Suprapubic skin (tissue), 4 donors: ENCODE measurements around the gene PRKAG2. TPM values are rescaled to one million over a fixed set of nuclear protein-coding genes. Genes with fewer than 3 reads are reported as not detected.
"Not testable (repeated sequence)": the region's sequence is repeated elsewhere in the genome, so short reads cannot be mapped to it uniquely, and the experiment has no call there.

Experiments
- DNase-seq, 2 donors: peaks; one replicate each; pipeline ENCODE4 v3.0.0-alpha.2; 2019; ENCODE audit warnings: low spot score in 2 of 2
- H3K27ac ChIP-seq: fragments of 200-600 bp; sonication (generic); one replicate; pipeline ENCODE4 v1.5.1; 2019
- H3K27me3 ChIP-seq: fragments of 200-600 bp; sonication (generic); one replicate; pipeline ENCODE4 v1.5.1; 2019
- H3K36me3 ChIP-seq: fragments of 200-600 bp; sonication (generic); one replicate; pipeline ENCODE4 v1.5.1; 2019
- H3K4me1 ChIP-seq: fragments of 200-600 bp; sonication (generic); one replicate; pipeline ENCODE4 v1.5.1; 2019
- H3K4me3 ChIP-seq: fragments of 200-600 bp; sonication (generic); one replicate; pipeline ENCODE4 v1.5.1; 2019; ENCODE audit warnings: mild to moderate bottlenecking
- H3K9me3 ChIP-seq: fragments of 200-600 bp; sonication (generic); one replicate; pipeline ENCODE4 v1.5.1; 2019
- EP300 ChIP-seq: sonication (generic); formaldehyde crosslinking; IDR thresholded peaks from one replicate; pipeline ENCODE4 v1.6.1; 2017; ENCODE audit warnings: antibody characterized with exemption
- POLR2A ChIP-seq, 2 donors: fragments of 450-650 bp; IDR thresholded peaks; one replicate each; pipeline ENCODE4 v1.6.1; 2017; ENCODE audit warnings: antibody characterized with exemption in 2 of 2, mild to moderate bottlenecking in 2 of 2, moderate library complexity in 2 of 2
- POLR2AphosphoS5 ChIP-seq, 3 donors: sonication (generic); formaldehyde crosslinking; IDR thresholded peaks; one replicate each; pipeline ENCODE4 v1.6.1; 2017; ENCODE audit warnings: antibody characterized with exemption in 3 of 3
- WGBS: methylation state at CpG from one replicate; pipeline ENCODE4 v1.1.5; 2018; 5-methylcytosine and 5-hydroxymethylcytosine counted together
- total RNA-seq, 4 donors: library from RNA; depleted of rRNA; stranded (reverse); fragments of >200 nt; gene quantifications; one replicate each; pipeline ENCODE4 v1.1.0, GENCODE V29; 2016
- TF ChIP-seq, protein P1 (sequence below), 2 donors: fragments of 200-600 bp in 1 of 2; fragments of 450-650 bp in 1 of 2; sonication (generic) in 1 of 2; IDR thresholded peaks; one replicate each; pipeline ENCODE4 v1.5.1; 2016 to 2019; ENCODE audit warnings: antibody characterized with exemption in 2 of 2, mild to moderate bottlenecking in 1 of 2, moderate library complexity in 1 of 2

Gene PRKAG2
- total RNA-seq, 4 donors from 2014 or later = 16.5 to 40.0 (median 17.3) TPM

DNA sequence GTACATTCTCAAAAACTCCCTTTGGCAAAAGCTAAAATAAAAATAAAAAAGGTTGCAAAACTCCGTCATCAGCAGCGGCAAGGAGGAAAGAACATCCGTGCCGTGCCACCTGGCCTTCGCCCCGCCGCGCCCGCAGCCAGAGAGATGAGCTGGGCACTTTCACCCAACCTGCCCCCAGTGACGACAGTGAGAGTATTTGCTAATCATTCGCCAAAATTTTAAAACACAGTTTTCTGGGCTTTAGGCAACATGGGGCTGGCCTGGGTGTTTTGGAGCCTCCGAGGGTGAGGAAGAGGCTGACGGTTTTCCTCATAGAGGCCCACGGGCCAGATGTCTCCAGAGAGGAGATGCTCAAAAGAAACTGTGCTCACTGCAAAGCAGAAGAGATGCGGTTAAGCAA, 128.2 kb downstream of the PRKAG2 start:
- TF ChIP-seq, protein P1, sequence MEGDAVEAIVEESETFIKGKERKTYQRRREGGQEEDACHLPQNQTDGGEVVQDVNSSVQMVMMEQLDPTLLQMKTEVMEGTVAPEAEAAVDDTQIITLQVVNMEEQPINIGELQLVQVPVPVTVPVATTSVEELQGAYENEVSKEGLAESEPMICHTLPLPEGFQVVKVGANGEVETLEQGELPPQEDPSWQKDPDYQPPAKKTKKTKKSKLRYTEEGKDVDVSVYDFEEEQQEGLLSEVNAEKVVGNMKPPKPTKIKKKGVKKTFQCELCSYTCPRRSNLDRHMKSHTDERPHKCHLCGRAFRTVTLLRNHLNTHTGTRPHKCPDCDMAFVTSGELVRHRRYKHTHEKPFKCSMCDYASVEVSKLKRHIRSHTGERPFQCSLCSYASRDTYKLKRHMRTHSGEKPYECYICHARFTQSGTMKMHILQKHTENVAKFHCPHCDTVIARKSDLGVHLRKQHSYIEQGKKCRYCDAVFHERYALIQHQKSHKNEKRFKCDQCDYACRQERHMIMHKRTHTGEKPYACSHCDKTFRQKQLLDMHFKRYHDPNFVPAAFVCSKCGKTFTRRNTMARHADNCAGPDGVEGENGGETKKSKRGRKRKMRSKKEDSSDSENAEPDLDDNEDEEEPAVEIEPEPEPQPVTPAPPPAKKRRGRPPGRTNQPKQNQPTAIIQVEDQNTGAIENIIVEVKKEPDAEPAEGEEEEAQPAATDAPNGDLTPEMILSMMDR (IDR thresholded peaks at IDR 0.05) = no peak
- no peak for TF ChIP-seq EP300
- no peak for TF ChIP-seq POLR2A (IDR thresholded peaks at IDR 0.05)
- TF ChIP-seq POLR2AphosphoS5 (IDR thresholded peaks at IDR 0.05) = no peak
- H3K4me1 ChIP-seq = peaks cover 16% of the 10 kb centered on the region
- WGBS = 95% methylated on average over 15 of the region's 15 CpGs
- H3K36me3 ChIP-seq = no peaks in the 10 kb centered on the region
- no peak overlapping the region for H3K27ac ChIP-seq
- no peak overlapping the region for H3K4me3 ChIP-seq
- no peaks in the 10 kb centered on the region for H3K9me3 ChIP-seq
- no peaks in the 10 kb centered on the region for H3K27me3 ChIP-seq
- DNase-seq = no peak

DNA sequence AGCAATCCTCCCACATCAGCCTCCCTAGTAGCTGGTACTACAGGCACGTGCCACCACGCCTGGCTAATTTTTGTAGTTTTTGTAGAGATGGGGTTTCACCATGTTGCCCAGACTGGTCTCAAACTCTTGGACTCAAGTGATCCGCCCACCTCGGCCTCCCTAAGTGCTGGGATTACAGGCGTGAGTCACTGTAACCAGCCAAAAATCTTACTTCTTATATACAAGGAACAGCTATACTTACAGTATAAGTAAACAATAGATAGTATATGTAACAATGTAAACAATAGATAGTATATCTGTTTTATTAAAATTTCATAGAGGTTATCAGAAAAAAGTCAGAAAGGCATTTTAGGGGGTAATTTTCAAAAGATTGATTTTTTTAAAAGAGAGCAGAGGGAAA, 128.9 kb downstream of the PRKAG2 start:
- H3K27ac ChIP-seq, H3K4me3 ChIP-seq, H3K9me3 ChIP-seq, DNase-seq, H3K27me3 ChIP-seq, H3K36me3 ChIP-seq: not testable (repeated sequence)
- peaks cover 22% of the 10 kb centered on the region for H3K4me1 ChIP-seq
- 97% methylated on average over 5 of the region's 5 CpGs for WGBS

DNA sequence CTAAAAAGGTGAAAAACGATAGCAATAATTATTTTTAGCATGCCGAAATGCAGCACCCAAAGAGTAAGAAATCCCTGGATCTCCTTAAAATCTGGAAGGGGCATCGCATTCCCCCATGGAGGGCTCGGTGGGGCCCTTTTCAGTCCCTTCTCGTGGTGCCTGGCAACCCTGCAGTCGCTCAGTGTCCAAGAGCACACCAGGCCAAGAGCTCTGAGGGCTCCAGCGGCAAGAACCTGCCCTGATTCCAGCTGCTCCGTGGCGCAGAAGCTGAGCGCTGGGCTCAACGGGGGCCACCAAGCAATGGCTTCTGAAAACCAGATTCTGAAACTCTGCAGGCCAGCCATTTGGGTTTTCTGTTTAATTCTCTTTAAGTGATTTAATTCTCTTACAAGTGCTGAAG, 131.2 kb downstream of the PRKAG2 start:
- Histone ChIP-seq H3K4me1 (peaks cover 26% of the 10 kb centered on the region), H3K9me3 (no peaks in the 10 kb centered on the region), H3K27me3 (no peaks in the 10 kb centered on the region), H3K4me3 (no peak overlapping the region), H3K27ac (peak overlapping the region; percentile 12), H3K36me3 (no peaks in the 10 kb centered on the region)
- 92% methylated on average over 11 of the region's 11 CpGs for WGBS
- TF ChIP-seq POLR2A (IDR thresholded peaks at IDR 0.05) (no peak), EP300 (no peak), POLR2AphosphoS5 (IDR thresholded peaks at IDR 0.05) (no peak)
- TF ChIP-seq, protein P1 (IDR thresholded peaks at IDR 0.05) = no peak
- DNase-seq = no peak

DNA sequence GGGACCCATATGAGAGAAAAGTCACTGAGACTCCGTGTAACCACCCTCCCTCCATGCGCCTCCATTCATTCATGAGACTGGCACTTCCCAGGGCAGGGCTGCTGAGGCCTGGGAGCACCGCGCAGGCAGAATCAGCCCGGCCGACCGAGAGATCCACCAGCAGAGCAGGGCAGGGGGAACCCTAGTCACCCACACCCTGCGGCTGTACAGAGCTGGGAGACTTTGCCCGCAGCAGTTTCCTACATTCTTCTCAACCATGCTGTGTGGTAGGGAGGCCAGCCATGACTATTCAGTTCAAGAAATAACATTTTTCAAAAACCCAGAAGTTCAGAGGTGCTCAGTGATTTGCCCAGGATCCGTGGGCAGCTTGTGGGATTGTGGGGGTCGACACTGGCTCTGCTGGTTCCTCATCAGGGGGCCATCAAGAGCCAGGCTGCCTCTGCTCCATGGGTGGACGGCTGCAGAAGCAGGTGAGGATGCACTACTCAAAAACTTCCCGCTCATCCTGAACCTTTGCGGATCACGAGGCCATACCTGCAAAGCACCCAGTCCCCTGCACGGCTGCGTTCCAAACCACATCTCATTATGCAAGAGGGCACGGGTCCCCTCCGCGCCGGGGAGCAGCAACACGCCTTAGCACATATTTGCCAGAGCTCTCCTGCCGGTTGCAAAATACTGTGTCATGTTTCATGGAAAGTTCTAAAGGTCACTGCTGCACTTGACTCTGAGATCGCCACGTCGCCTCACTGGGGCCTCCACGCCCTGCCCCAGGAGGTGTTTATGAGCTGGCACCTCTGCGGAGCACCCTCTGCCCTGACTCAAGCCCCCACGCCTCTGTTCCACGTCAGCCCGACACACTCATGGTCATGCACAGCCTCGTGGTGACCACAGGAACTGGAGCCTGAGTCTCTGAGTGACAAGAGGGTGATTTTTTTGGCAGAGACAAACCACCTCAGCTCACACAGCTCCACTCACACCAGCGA, 132.0 kb downstream of the PRKAG2 start:
- peak overlapping the region; percentile 20 for H3K27ac ChIP-seq
- H3K27me3 ChIP-seq = no peaks in the 10 kb centered on the region
- WGBS = 79% methylated on average over 29 of the region's 33 CpGs
- H3K36me3 ChIP-seq = no peaks in the 10 kb centered on the region
- H3K4me1 ChIP-seq = peaks cover 26% of the 10 kb centered on the region
- no peaks in the 10 kb centered on the region for H3K9me3 ChIP-seq
- no peak overlapping the region for H3K4me3 ChIP-seq
- no peak for DNase-seq
- no peak for TF ChIP-seq EP300
- TF ChIP-seq, protein P1 (IDR thresholded peaks at IDR 0.05) = peak in 1 of 2 donors; percentile 19
- TF ChIP-seq POLR2AphosphoS5 (IDR thresholded peaks at IDR 0.05) = peak in 1 of 3 donors; percentile 39

DNA sequence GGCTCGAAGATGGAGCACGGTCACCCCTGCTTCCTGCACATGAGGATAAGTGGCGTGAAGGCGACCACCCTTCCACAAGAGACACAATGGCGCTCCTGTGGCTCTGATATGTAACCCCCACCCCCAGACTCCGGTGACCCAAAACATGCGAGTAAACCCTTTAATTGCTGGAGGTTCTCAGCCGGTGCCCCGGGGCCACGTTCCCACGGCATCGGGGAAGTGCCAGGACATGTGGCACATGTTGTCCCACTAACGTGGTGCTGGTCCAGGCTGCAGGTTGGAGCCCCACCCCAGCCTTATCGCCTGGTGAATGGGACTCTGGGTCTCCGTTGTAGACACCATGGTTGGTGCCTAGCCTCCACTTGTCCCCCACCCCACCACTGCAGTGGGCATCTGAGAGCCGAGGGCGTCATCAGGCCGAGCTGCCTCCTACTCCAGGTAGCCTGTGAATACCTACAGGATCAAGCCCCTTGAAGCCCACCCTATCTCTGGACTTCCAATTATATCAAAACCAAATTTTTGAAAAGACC, 132.8 kb downstream of the PRKAG2 start:
- Histone ChIP-seq H3K4me3 (no peak overlapping the region), H3K9me3 (no peaks in the 10 kb centered on the region), H3K27me3 (no peaks in the 10 kb centered on the region), H3K27ac (no peak overlapping the region), H3K36me3 (no peaks in the 10 kb centered on the region), H3K4me1 (peaks cover 26% of the 10 kb centered on the region)
- WGBS = 96% methylated on average over 7 of the region's 18 CpGs
- no peak for DNase-seq
- TF ChIP-seq POLR2A (IDR thresholded peaks at IDR 0.05) = no peak
- TF ChIP-seq, protein P1 (IDR thresholded peaks at IDR 0.05) = no peak
